CD4-positive, alpha-beta T cell (primary cell): ENCODE results near the gene ABCC6. TPM values are rescaled to one million over a fixed set of nuclear protein-coding genes. Genes with fewer than 3 reads are reported as not detected.
A peak's percentile ranks its signal among the peaks of the same experiment; 100 is the strongest.

Experiments used
- ATAC-seq: fragments of 200-7000 bp; cut with Tn5 transposase; one replicate; pipeline ENCODE4 v1.10.0; 2022; ENCODE audit warnings: mild to moderate bottlenecking; ENCODE audit not compliant: poor library complexity
- CTCF ChIA-PET: fragments of 350-600 bp; sonication (Branson Sonifier 250); formaldehyde crosslinking; loops from one replicate; lab custom pipeline; 2021; ENCODE audit warnings: antibody characterized with exemption, inconsistent platforms; lab: Charles Lee
- POLR2A ChIA-PET: fragments of 350-600 bp; sonication (Branson Sonifier 250); formaldehyde crosslinking; loops from one replicate; lab custom pipeline; 2021; ENCODE audit warnings: antibody characterized with exemption, inconsistent platforms; lab: Charles Lee
- DNase-seq, 14 experiments: peaks; one replicate each; pipeline ENCODE4 v3.0.0-alpha.2; 2013 to 2020; ENCODE audit warnings: mixed read lengths in 2 of 14
- H3K27ac ChIP-seq, 2 donors: one replicate each; pipeline versions ENCODE4 v1.5.1 to v1.7.0; 2013; ENCODE audit warnings: low read length in 2 of 2, low read depth in 1 of 2, mild to moderate bottlenecking in 1 of 2
- H3K27me3 ChIP-seq, 2 experiments: 1 replicate in 1 of 2; 2 replicates in 1 of 2; pipeline versions ENCODE4 v1.6.1 to v1.7.0; 2013; ENCODE audit warnings: low read length in 2 of 2, control low read depth in 1 of 2, mild to moderate bottlenecking in 1 of 2, moderate library complexity in 1 of 2; ENCODE audit not compliant: insufficient read depth in 2 of 2, control insufficient read depth in 1 of 2
- H3K36me3 ChIP-seq: one replicate; pipeline ENCODE4 v1.6.1; 2013; ENCODE audit warnings: low read length, control low read depth; ENCODE audit not compliant: insufficient read depth
- H3K4me1 ChIP-seq: one replicate; pipeline ENCODE4 v1.6.1; 2013; ENCODE audit warnings: low read length, control low read depth; ENCODE audit not compliant: insufficient read depth
- H3K4me3 ChIP-seq: one replicate; pipeline ENCODE4 v1.5.1; 2013; ENCODE audit warnings: mild to moderate bottlenecking, low read length, moderate library complexity
- H3K9me3 ChIP-seq, 2 experiments: 1 replicate in 1 of 2; 2 replicates in 1 of 2; pipeline versions ENCODE4 v1.6.1 to v1.7.0; 2013; ENCODE audit warnings: low read length in 2 of 2, mild to moderate bottlenecking in 2 of 2, control low read depth in 1 of 2, moderate library complexity in 1 of 2; ENCODE audit not compliant: control insufficient read depth in 1 of 2, insufficient read depth in 1 of 2
- H3K27ac Mint-ChIP-seq: one replicate; pipeline ENCODE4 v1.8.0; 2020; ENCODE audit warnings: mixed read lengths
- H3K27me3 Mint-ChIP-seq: one replicate; pipeline ENCODE4 v1.8.0; 2021; ENCODE audit warnings: mixed read lengths
- H3K36me3 Mint-ChIP-seq: one replicate; pipeline ENCODE4 v1.8.0; 2021; ENCODE audit warnings: low read depth, mixed read lengths
- H3K4me1 Mint-ChIP-seq: one replicate; pipeline ENCODE4 v1.8.0; 2021; ENCODE audit warnings: low read depth, mixed read lengths
- H3K4me3 Mint-ChIP-seq: one replicate; pipeline ENCODE4 v1.8.0; 2020; ENCODE audit warnings: mild to moderate bottlenecking, mixed read lengths
- H3K9me3 Mint-ChIP-seq: one replicate; pipeline ENCODE4 v1.8.0; 2020; ENCODE audit warnings: mixed read lengths
- CTCF ChIP-seq: fragments of 200-600 bp; IDR thresholded peaks from one replicate; pipeline ENCODE4 v1.8.0; 2022; ENCODE audit warnings: antibody characterized with exemption, mild to moderate bottlenecking
- intact Hi-C, 2 experiments: fragments of 100-400 bp; cut with DNase I in 1 of 2; cut with micrococcal nuclease in 1 of 2; formaldehyde crosslinking; loops; one replicate each; pipeline versions ENCODE4 v1.15.1 to v1.9.0; 2023 to 2025; cut with DNase I, micrococcal nuclease
- total RNA-seq, 174 experiments: library from RNA in 2 of 174; stranded (reverse) in 2 of 174; gene quantifications; one replicate each; pipeline ENCODE4 v1.2.3 and lab custom pipeline; 2021 to 2026

The ABCC6 gene
- total RNA-seq, 2 experiments from 2014 or later = not detected

- H3K27me3 Mint-ChIP-seq = no peaks in the 10 kb centered on the region
- Histone ChIP-seq H3K4me1 (no peaks in the 10 kb centered on the region), H3K27me3 (no peaks in the 10 kb centered on the region), H3K9me3 (no peaks in the 10 kb centered on the region), H3K4me3 (no peak overlapping the region), H3K27ac (no peak overlapping the region), H3K36me3 (peaks cover 69% of the 10 kb centered on the region)
- no peak overlapping the region for H3K4me3 Mint-ChIP-seq
- H3K27ac Mint-ChIP-seq = no peak overlapping the region
- DNase-seq (no peak), ATAC-seq (no peak)
- ChIA-PET POLR2A (no interaction called here), CTCF (no interaction called here)
- no peak for TF ChIP-seq CTCF
- peaks cover 4% of the 10 kb centered on the region for H3K4me1 Mint-ChIP-seq
- intact Hi-C loops = no loop called here
- no peaks in the 10 kb centered on the region for H3K9me3 Mint-ChIP-seq
- peaks cover 79% of the 10 kb centered on the region for H3K36me3 Mint-ChIP-seq
Observed at GRCh38 chr16:16131204-16131603, 92.1 kb downstream of the ABCC6 start.

GRCh38 chr16:16127469-16128116, 95.7 kb downstream of the ABCC6 start:
- H3K4me3 ChIP-seq = no peak overlapping the region
- H3K27me3 ChIP-seq = no peaks in the 10 kb centered on the region
- Mint-ChIP-seq H3K27ac (peak overlapping the region; percentile 8), H3K27me3 (no peaks in the 10 kb centered on the region), H3K36me3 (peaks cover 80% of the 10 kb centered on the region), H3K4me1 (peaks cover 4% of the 10 kb centered on the region), H3K9me3 (peaks cover 4% of the 10 kb centered on the region), H3K4me3 (no peak overlapping the region)
- H3K27ac ChIP-seq = no peak overlapping the region
- peak; percentile 82 for TF ChIP-seq CTCF
- peaks cover 58% of the 10 kb centered on the region for H3K36me3 ChIP-seq
- H3K4me1 ChIP-seq = no peaks in the 10 kb centered on the region
- ChIA-PET CTCF (interaction anchor here (0.6 to 0.9 kb wide), 7 partner anchors 44 to 683 kb away, joined by 3 to 6 read pairs (median 3); no protein-coding TSS in a partner anchor), POLR2A (no interaction called here)
- peak; percentile 34 to 79 (median 62) for DNase-seq
- intact Hi-C loops = loop anchor here (1.0 to 5.0 kb wide), 9 partner anchors 178 to 701 kb away; partner anchors contain the start of genes ABCC1 (in 2 of the 2) and CEP20 (in 1 of the 2)
- peak; percentile 93 for ATAC-seq
- peaks cover 10 to 13% of the 10 kb centered on the region in 2 experiments for H3K9me3 ChIP-seq

- peaks cover 80% of the 10 kb centered on the region for H3K36me3 Mint-ChIP-seq
- intact Hi-C loops = loop anchor here (1.0 to 5.0 kb wide), 9 partner anchors 178 to 700 kb away; partner anchors contain the start of genes ABCC1 (in 2 of the 2) and CEP20 (in 1 of the 2)
- H3K9me3 Mint-ChIP-seq = peaks cover 4% of the 10 kb centered on the region
- H3K4me3 Mint-ChIP-seq = no peak overlapping the region
- no peak for ATAC-seq
- peak overlapping the region; percentile 8 for H3K27ac Mint-ChIP-seq
- TF ChIP-seq CTCF = no peak
- no peaks in the 10 kb centered on the region for H3K27me3 ChIP-seq
- peaks cover 4% of the 10 kb centered on the region for H3K4me1 Mint-ChIP-seq
- DNase-seq = no peak
- CTCF ChIA-PET = interaction anchor here (0.9 kb wide), 1 partner anchor 254 kb away, joined by 3 read pairs; no protein-coding TSS in a partner anchor
- H3K27me3 Mint-ChIP-seq = no peaks in the 10 kb centered on the region
- peaks cover 58% of the 10 kb centered on the region for H3K36me3 ChIP-seq
- POLR2A ChIA-PET = no interaction called here
- no peak overlapping the region for H3K27ac ChIP-seq
- H3K9me3 ChIP-seq = peaks cover 10 to 13% of the 10 kb centered on the region in 2 experiments
- no peak overlapping the region for H3K4me3 ChIP-seq
- no peaks in the 10 kb centered on the region for H3K4me1 ChIP-seq
Observed at GRCh38 chr16:16126896-16127295, 96.4 kb downstream of the ABCC6 start.
